BJ (cell line): ENCODE measurements around the gene DSCAML1. TPM values are rescaled to one million over a fixed set of nuclear protein-coding genes. Genes with fewer than 3 reads are reported as not detected.

Source experiments
- CTCF ChIA-PET: fragments of 350-600 bp; formaldehyde crosslinking; extraction: SDS; loops from one replicate; lab custom pipeline; 2021; ENCODE audit warnings: antibody characterized with exemption, inconsistent platforms; lab: Yijun Ruan, JAX
- POLR2A ChIA-PET: fragments of 300-600 bp; sonication (Branson Sonifier 250); formaldehyde crosslinking; extraction: SDS; loops from one replicate; lab custom pipeline; 2021; ENCODE audit warnings: antibody characterized with exemption; lab: Charles Lee
- DNase-seq: peaks from one replicate; pipeline ENCODE4 v3.0.0-alpha.2; 2011; ENCODE audit warnings: low read depth
- H3K27me3 ChIP-seq: 2 replicates; pipeline ENCODE4 v1.6.0; 2011; ENCODE audit warnings: low read length; ENCODE audit not compliant: control insufficient read depth, insufficient read depth
- H3K36me3 ChIP-seq: 2 replicates; pipeline ENCODE4 v1.5.1; 2011; ENCODE audit warnings: low read length; ENCODE audit not compliant: control insufficient read depth, insufficient read depth
- H3K4me3 ChIP-seq: 2 replicates; pipeline ENCODE4 v1.5.1; 2011; ENCODE audit warnings: low read depth, mild to moderate bottlenecking, control low read depth, low read length
- CTCF ChIP-seq: IDR thresholded peaks from 2 replicates; pipeline ENCODE4 v1.5.1; 2011; ENCODE audit warnings: low read depth, mild to moderate bottlenecking, control low read depth, inconsistent platforms, low read length, moderate library complexity; ENCODE audit not compliant: insufficient read depth
- polyA plus RNA-seq: library from polyadenylated mRNA; depleted of rRNA; stranded (reverse); fragments of >200 nt; gene quantifications from 2 replicates; pipeline ENCODE4 v1.2.3, GENCODE V29; 2011

The DSCAML1 gene
- polyA plus RNA-seq, 1 experiment, result not detected

GRCh38 chr11:117489999-117490679, 306.9 kb downstream of the DSCAML1 start:
- no peak for TF ChIP-seq CTCF
- POLR2A ChIA-PET, result no interaction called here
- Histone ChIP-seq H3K36me3 (no peaks in the 10 kb centered on the region; the same call in 1 of the 2 replicates), H3K4me3 (no peak overlapping the region), H3K27me3 (peaks cover 8% of the 10 kb centered on the region)
- CTCF ChIA-PET, result interaction anchor here (0.5 kb wide), 1 partner anchor 1300 kb away, joined by 3 read pairs; no protein-coding TSS in a partner anchor
- no peak for DNase-seq

GRCh38 chr11:117488996-117489952, 307.7 kb downstream of the DSCAML1 start:
- no peak for DNase-seq
- Histone ChIP-seq H3K27me3 (peaks cover 8% of the 10 kb centered on the region), H3K4me3 (no peak overlapping the region), H3K36me3 (no peaks in the 10 kb centered on the region; the same call in 1 of the 2 replicates)
- no peak for TF ChIP-seq CTCF
- ChIA-PET CTCF (no interaction called here), POLR2A (no interaction called here)

GRCh38 chr11:117486059-117486458, 311.0 kb downstream of the DSCAML1 start:
- Histone ChIP-seq H3K4me3 (no peak overlapping the region), H3K27me3 (peaks cover 6% of the 10 kb centered on the region), H3K36me3 (no peaks in the 10 kb centered on the region; the same call in 1 of the 2 replicates)
- no peak for DNase-seq
- CTCF ChIA-PET, result no interaction called here
- TF ChIP-seq CTCF, result no peak
- POLR2A ChIA-PET, result no interaction called here

- Histone ChIP-seq H3K36me3 (no peaks in the 10 kb centered on the region; the same call in 1 of the 2 replicates), H3K27me3 (0 out of 2 replicates have a peak, but pooled peaks cover 2% of the 10 kb centered on the region), H3K4me3 (no peak overlapping the region)
- POLR2A ChIA-PET, result no interaction called here
- no peak for TF ChIP-seq CTCF
- CTCF ChIA-PET, result interaction anchor here (0.6 to 1.0 kb wide), 2 partner anchors 41 to 931 kb away, joined by 3 to 5 read pairs; no protein-coding TSS in a partner anchor
- DNase-seq, result no peak
Observed at GRCh38 chr11:117484156-117484555, 312.9 kb downstream of the DSCAML1 start.

- 0 out of 2 replicates have a peak, but pooled peaks cover 2% of the 10 kb centered on the region for H3K27me3 ChIP-seq
- no peaks in the 10 kb centered on the region; the same call in 1 of the 2 replicates for H3K36me3 ChIP-seq
- no peak for TF ChIP-seq CTCF
- no peak for DNase-seq
- H3K4me3 ChIP-seq, result no peak overlapping the region
- CTCF ChIA-PET, result no interaction called here
- POLR2A ChIA-PET, result no interaction called here
Observed at GRCh38 chr11:117483372-117483771, 313.6 kb downstream of the DSCAML1 start.
